Measurements from ENCODE around the gene LAMB1.

Gene LAMB1

GRCh38 chr7:107998660-107999480, 4.1 kb downstream of the LAMB1 start:
- H3K4me3 ChIP-seq (ENCODE audit: low read depth, low read length), result no peak overlapping the region
- TF ChIP-seq, protein P1, sequence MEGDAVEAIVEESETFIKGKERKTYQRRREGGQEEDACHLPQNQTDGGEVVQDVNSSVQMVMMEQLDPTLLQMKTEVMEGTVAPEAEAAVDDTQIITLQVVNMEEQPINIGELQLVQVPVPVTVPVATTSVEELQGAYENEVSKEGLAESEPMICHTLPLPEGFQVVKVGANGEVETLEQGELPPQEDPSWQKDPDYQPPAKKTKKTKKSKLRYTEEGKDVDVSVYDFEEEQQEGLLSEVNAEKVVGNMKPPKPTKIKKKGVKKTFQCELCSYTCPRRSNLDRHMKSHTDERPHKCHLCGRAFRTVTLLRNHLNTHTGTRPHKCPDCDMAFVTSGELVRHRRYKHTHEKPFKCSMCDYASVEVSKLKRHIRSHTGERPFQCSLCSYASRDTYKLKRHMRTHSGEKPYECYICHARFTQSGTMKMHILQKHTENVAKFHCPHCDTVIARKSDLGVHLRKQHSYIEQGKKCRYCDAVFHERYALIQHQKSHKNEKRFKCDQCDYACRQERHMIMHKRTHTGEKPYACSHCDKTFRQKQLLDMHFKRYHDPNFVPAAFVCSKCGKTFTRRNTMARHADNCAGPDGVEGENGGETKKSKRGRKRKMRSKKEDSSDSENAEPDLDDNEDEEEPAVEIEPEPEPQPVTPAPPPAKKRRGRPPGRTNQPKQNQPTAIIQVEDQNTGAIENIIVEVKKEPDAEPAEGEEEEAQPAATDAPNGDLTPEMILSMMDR (IDR thresholded peaks at IDR 0.05; ENCODE audit: borderline replicate concordance, insufficient read depth, low read depth, low read length), result no peak

GRCh38 chr7:107998150-107998549, 4.8 kb downstream of the LAMB1 start:
- TF ChIP-seq, protein P1 (IDR thresholded peaks at IDR 0.05; ENCODE audit: borderline replicate concordance, insufficient read depth, low read depth, low read length), result no peak
- no peak overlapping the region for H3K4me3 ChIP-seq (ENCODE audit: low read depth, low read length)

- TF ChIP-seq, protein P1 (IDR thresholded peaks at IDR 0.05; ENCODE audit: borderline replicate concordance, insufficient read depth, low read depth, low read length), result no peak
- H3K4me3 ChIP-seq (ENCODE audit: low read depth, low read length), result no peak overlapping the region
These were observed 6.7 kb downstream of the LAMB1 start for GRCh38 chr7:107996072-107996882.

- TF ChIP-seq, protein P1 (IDR thresholded peaks at IDR 0.05; ENCODE audit: borderline replicate concordance, insufficient read depth, low read depth, low read length), result no peak
- H3K4me3 ChIP-seq (ENCODE audit: low read depth, low read length), result no peak overlapping the region
These were observed 7.5 kb downstream of the LAMB1 start for GRCh38 chr7:107995184-107996071.

GRCh38 chr7:107994421-107995030, 8.4 kb downstream of the LAMB1 start:
- no peak overlapping the region for H3K4me3 ChIP-seq (ENCODE audit: low read depth, low read length)
- TF ChIP-seq, protein P1 (IDR thresholded peaks at IDR 0.05; ENCODE audit: borderline replicate concordance, insufficient read depth, low read depth, low read length), result no peak

- H3K4me3 ChIP-seq (ENCODE audit: low read depth, low read length), result no peak overlapping the region
- TF ChIP-seq, protein P1 (IDR thresholded peaks at IDR 0.05; ENCODE audit: borderline replicate concordance, insufficient read depth, low read depth, low read length), result no peak
These were observed 9.1 kb downstream of the LAMB1 start for GRCh38 chr7:107993891-107994291.
